SK-N-MC (cell line): ENCODE results near the gene ADAMTSL1.

Experiments
- EZH2 ChIP-seq: fragments of 200-600 bp; sonication (generic); IDR thresholded peaks from one replicate; pipeline ENCODE4 v1.6.1; 2017; ENCODE audit warnings: antibody characterized with exemption
- FOXP2 ChIP-seq: optimal IDR thresholded peaks from 2 replicates; pipeline ENCODE3; 2011; ENCODE audit warnings: mild to moderate bottlenecking, moderate library complexity; ENCODE audit not compliant: insufficient read depth; ENCODE audit errors: extremely low read length, control extremely low read depth
- POLR2AphosphoS5 ChIP-seq: IDR thresholded peaks from 2 replicates; pipeline ENCODE4 v1.6.1; 2012; ENCODE audit warnings: mild to moderate bottlenecking, low read depth, low read length, borderline replicate concordance

DNA sequence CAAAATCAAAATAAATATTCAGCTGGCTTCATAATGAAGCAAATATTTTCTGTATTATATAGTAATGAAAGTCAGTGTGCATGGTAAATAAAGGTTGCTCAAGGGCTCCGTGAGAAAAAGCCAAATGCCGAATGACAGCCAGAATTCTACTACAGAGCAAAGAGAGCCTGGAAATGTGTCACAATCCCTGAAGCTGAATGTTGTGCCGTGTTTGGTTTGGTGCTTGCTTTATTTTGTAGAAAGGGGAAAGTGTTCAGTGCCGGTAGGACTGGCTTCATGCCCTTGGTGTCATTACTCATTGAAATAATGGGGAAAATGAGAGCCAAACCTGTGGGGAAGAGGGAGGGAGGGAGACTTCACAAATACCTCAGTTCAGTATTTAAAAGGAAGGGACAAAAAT lies 26.8 kb upstream of the ADAMTSL1 start:
- TF ChIP-seq EZH2 (no peak), POLR2AphosphoS5 (no peak), FOXP2 (no peak)
